Measurements from ENCODE around the gene TRIM62. TPM values are rescaled to one million over a fixed set of nuclear protein-coding genes. Genes with fewer than 3 reads are reported as not detected.

Gene TRIM62
- polyA plus RNA-seq, 1 experiment: 5.2 TPM

- POLR2A ChIA-PET: interaction anchor here (1.4 kb wide), 1 partner anchor 27 kb away, joined by 3 read pairs; no protein-coding TSS in a partner anchor
- CTCF ChIA-PET: interaction anchor here (0.9 kb wide), 1 partner anchor 29 kb away, joined by 7 read pairs; no protein-coding TSS in a partner anchor
- Histone ChIP-seq H3K4me3 (ENCODE audit: low read depth, low read length) (no peak overlapping the region), H3K36me3 (ENCODE audit: control insufficient read depth, insufficient read depth, low read length) (0 out of 2 replicates have a peak, but pooled peaks cover 2% of the 10 kb centered on the region), H3K27me3 (ENCODE audit: control insufficient read depth, insufficient read depth, low read length) (no peaks in the 10 kb centered on the region)
- TF ChIP-seq, protein P1, sequence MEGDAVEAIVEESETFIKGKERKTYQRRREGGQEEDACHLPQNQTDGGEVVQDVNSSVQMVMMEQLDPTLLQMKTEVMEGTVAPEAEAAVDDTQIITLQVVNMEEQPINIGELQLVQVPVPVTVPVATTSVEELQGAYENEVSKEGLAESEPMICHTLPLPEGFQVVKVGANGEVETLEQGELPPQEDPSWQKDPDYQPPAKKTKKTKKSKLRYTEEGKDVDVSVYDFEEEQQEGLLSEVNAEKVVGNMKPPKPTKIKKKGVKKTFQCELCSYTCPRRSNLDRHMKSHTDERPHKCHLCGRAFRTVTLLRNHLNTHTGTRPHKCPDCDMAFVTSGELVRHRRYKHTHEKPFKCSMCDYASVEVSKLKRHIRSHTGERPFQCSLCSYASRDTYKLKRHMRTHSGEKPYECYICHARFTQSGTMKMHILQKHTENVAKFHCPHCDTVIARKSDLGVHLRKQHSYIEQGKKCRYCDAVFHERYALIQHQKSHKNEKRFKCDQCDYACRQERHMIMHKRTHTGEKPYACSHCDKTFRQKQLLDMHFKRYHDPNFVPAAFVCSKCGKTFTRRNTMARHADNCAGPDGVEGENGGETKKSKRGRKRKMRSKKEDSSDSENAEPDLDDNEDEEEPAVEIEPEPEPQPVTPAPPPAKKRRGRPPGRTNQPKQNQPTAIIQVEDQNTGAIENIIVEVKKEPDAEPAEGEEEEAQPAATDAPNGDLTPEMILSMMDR (IDR thresholded peaks at IDR 0.05; ENCODE audit: insufficient read depth, low read depth, low read length): no peak
- no peak for DNase-seq (ENCODE audit: low read depth)
Observed at GRCh38 chr1:33098371-33098770, 83.5 kb downstream of the TRIM62 start.

DNA sequence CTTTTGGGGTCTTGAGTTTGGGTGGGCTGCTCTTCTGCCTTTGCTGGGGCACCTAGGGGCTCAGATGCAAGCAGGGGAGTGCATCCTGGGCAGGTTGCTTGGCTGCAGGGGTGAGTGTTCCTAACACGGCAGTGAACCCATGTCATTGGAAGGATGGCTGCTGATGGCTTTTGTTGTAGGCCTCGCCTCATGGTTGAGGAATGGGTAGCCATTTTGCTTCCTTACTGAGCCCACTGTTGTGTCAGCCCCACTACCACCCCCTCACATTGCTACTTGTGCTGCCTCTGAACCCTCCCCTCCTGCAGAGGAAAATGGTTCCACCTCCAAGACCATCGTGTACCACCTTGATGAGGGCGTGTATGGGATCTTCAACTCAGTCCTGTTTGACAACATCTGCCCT, 84.1 kb downstream of the TRIM62 start:
- TF ChIP-seq, protein P1 (IDR thresholded peaks at IDR 0.05; ENCODE audit: insufficient read depth, low read depth, low read length): no peak
- H3K4me3 ChIP-seq (ENCODE audit: low read depth, low read length): no peak overlapping the region
- ChIA-PET POLR2A (no interaction called here), CTCF (interaction anchor here (0.9 kb wide), 1 partner anchor 29 kb away, joined by 7 read pairs; no protein-coding TSS in a partner anchor)
- no peak for DNase-seq (ENCODE audit: low read depth)
- no peaks in the 10 kb centered on the region for H3K27me3 ChIP-seq (ENCODE audit: control insufficient read depth, insufficient read depth, low read length)
- 0 out of 2 replicates have a peak, but pooled peaks cover 2% of the 10 kb centered on the region for H3K36me3 ChIP-seq (ENCODE audit: control insufficient read depth, insufficient read depth, low read length)

GRCh38 chr1:33097137-33097611, 84.7 kb downstream of the TRIM62 start:
- POLR2A ChIA-PET: no interaction called here
- TF ChIP-seq, protein P1 (IDR thresholded peaks at IDR 0.05; ENCODE audit: insufficient read depth, low read depth, low read length): no peak
- no peak for DNase-seq (ENCODE audit: low read depth)
- no peak overlapping the region for H3K4me3 ChIP-seq (ENCODE audit: low read depth, low read length)
- CTCF ChIA-PET: interaction anchor here (0.7 to 3.4 kb wide), 5 partner anchors 11 to 516 kb away, joined by 3 to 23 read pairs (median 8); partner anchors contain the start of gene AZIN2
- no peaks in the 10 kb centered on the region for H3K27me3 ChIP-seq (ENCODE audit: control insufficient read depth, insufficient read depth, low read length)
- 0 out of 2 replicates have a peak, but pooled peaks cover 2% of the 10 kb centered on the region for H3K36me3 ChIP-seq (ENCODE audit: control insufficient read depth, insufficient read depth, low read length)

- DNase-seq (ENCODE audit: low read depth): no peak
- POLR2A ChIA-PET: no interaction called here
- Histone ChIP-seq H3K27me3 (ENCODE audit: control insufficient read depth, insufficient read depth, low read length) (no peaks in the 10 kb centered on the region), H3K4me3 (ENCODE audit: low read depth, low read length) (no peak overlapping the region), H3K36me3 (ENCODE audit: control insufficient read depth, insufficient read depth, low read length) (0 out of 2 replicates have a peak, but pooled peaks cover 2% of the 10 kb centered on the region)
- CTCF ChIA-PET: interaction anchor here (0.7 to 3.4 kb wide), 9 partner anchors 10 to 516 kb away, joined by 3 to 23 read pairs (median 3); partner anchors contain the start of gene AZIN2
- TF ChIP-seq, protein P1 (IDR thresholded peaks at IDR 0.05; ENCODE audit: insufficient read depth, low read depth, low read length): no peak
Observed at GRCh38 chr1:33096363-33097005, 85.4 kb downstream of the TRIM62 start.

Other genes with a start within 250 kb of the TRIM62 start
- gene RNF19B, start 217.2 kb downstream of the TRIM62 start, polyA plus RNA-seq (2011; rRNA removed): 7.7 and 8.2 TPM in 2 replicates
- 131 and 150 TPM in 2 replicates for gene AK2, start 145.2 kb downstream of the TRIM62 start, polyA plus RNA-seq (2011; rRNA removed)
- gene AZIN2, start 100.9 kb downstream of the TRIM62 start, polyA plus RNA-seq (2011; rRNA removed): 3.0 and 6.4 TPM in 2 replicates
- gene ZNF362, start 74.4 kb upstream of the TRIM62 start, polyA plus RNA-seq (2011; rRNA removed): 9.1 and 14.4 TPM in 2 replicates
- not detected in 2 replicates for gene A3GALT2, start 139.1 kb upstream of the TRIM62 start, polyA plus RNA-seq (2011; rRNA removed)
- gene PHC2, start 249.1 kb upstream of the TRIM62 start, polyA plus RNA-seq (2011; rRNA removed): 41.6 and 62.0 TPM in 2 replicates

Data from BJ (cell line).